ENCODE measurements around the gene WDR36. TPM values are rescaled to one million over a fixed set of nuclear protein-coding genes. Genes with fewer than 3 reads are reported as not detected.

Gene WDR36
- total RNA-seq, 1 donor from 2014 or later = 27.5 TPM

DNA sequence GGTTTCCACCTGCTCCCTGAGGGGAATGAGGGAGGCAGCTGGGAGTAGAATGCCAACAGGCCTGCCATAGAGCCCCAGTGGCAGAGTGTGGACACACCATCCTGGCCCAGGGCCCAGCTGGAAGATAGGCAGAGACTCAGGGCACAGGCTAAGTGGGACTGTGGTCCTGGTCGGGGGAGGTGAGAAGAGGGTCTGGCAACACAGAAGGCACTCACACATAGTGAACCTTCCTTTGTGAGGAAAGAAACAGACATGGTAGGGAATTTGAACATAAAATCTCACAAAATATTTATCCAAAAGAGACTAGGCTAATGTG is 41.2 kb downstream of the WDR36 start:
- no peak for DNase-seq (ENCODE audit: extremely low spot score in 2 of 2)
- intact Hi-C loops (cut with DNase I) = no loop called here

DNA sequence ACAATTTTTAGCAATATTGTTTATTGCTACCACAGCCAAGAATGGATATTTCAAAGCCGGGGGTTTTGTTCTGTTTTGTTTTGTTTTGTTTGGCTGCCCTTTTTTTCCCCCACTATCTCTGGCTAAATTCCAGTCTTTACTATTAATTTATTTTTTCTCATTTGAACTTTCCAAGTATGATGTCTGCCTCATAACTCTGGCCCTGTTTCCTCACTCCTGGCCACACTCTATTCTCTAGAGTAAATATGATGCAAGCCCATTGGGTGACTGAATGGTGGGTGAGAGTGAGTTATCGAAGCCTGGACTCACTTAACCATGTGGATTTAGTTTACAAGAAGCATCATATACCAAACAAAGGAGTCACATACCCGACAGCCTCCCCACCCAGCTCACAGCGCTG is 41.9 kb downstream of the WDR36 start:
- H3K27ac ChIP-seq = no peak overlapping the region
- H3K4me1 ChIP-seq = no peaks in the 10 kb centered on the region
- no peaks in the 10 kb centered on the region for H3K36me3 ChIP-seq
- no peaks in the 10 kb centered on the region for H3K9me3 ChIP-seq
- no peaks in the 10 kb centered on the region for H3K27me3 ChIP-seq
- DNase-seq (ENCODE audit: extremely low spot score in 2 of 2) = no peak
- no peak overlapping the region for H3K4me3 ChIP-seq
- TF ChIP-seq POLR2AphosphoS5 (IDR thresholded peaks at IDR 0.05; ENCODE audit: insufficient read depth in 1 of 2, low read depth in 1 of 2) (no peak), POLR2A (IDR thresholded peaks at IDR 0.05) (no peak)
- TF ChIP-seq, protein P1, sequence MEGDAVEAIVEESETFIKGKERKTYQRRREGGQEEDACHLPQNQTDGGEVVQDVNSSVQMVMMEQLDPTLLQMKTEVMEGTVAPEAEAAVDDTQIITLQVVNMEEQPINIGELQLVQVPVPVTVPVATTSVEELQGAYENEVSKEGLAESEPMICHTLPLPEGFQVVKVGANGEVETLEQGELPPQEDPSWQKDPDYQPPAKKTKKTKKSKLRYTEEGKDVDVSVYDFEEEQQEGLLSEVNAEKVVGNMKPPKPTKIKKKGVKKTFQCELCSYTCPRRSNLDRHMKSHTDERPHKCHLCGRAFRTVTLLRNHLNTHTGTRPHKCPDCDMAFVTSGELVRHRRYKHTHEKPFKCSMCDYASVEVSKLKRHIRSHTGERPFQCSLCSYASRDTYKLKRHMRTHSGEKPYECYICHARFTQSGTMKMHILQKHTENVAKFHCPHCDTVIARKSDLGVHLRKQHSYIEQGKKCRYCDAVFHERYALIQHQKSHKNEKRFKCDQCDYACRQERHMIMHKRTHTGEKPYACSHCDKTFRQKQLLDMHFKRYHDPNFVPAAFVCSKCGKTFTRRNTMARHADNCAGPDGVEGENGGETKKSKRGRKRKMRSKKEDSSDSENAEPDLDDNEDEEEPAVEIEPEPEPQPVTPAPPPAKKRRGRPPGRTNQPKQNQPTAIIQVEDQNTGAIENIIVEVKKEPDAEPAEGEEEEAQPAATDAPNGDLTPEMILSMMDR (IDR thresholded peaks at IDR 0.05) = no peak
- intact Hi-C loops (cut with DNase I) = no loop called here

More for the DNA sequence above, 41.2 kb downstream of the WDR36 start:
- Histone ChIP-seq H3K36me3 (no peaks in the 10 kb centered on the region), H3K4me1 (no peaks in the 10 kb centered on the region), H3K27me3 (no peaks in the 10 kb centered on the region), H3K27ac (no peak overlapping the region), H3K4me3 (no peak overlapping the region), H3K9me3 (no peaks in the 10 kb centered on the region)
- TF ChIP-seq POLR2A (IDR thresholded peaks at IDR 0.05) = no peak
- TF ChIP-seq, protein P1 (IDR thresholded peaks at IDR 0.05) = no peak
- no peak for TF ChIP-seq POLR2AphosphoS5 (IDR thresholded peaks at IDR 0.05; ENCODE audit: insufficient read depth in 1 of 2, low read depth in 1 of 2)

DNA sequence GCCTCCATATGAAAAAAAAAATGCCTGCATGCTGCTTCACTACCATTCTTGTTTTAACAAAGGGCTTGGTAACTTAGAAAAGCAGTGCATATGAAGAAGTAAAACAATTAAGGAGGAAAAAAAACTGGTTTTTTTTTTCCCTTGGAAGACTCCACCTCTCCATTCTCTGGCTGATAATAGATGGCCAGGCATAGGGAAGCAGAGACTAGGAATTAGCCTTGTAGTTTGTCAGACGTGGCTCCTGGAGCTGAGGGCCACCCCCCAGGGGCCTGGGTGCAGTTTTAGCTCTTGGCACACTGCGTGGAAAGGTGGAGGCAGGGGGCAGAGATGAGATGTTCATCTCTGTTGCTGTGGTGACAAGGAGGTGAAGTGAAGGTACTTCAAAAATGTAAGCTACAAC is 42.7 kb downstream of the WDR36 start:
- Histone ChIP-seq H3K4me1 (no peaks in the 10 kb centered on the region), H3K9me3 (no peaks in the 10 kb centered on the region), H3K27me3 (no peaks in the 10 kb centered on the region), H3K36me3 (no peaks in the 10 kb centered on the region), H3K27ac (no peak overlapping the region), H3K4me3 (no peak overlapping the region)
- no peak for DNase-seq (ENCODE audit: extremely low spot score in 2 of 2)
- TF ChIP-seq POLR2AphosphoS5 (IDR thresholded peaks at IDR 0.05; ENCODE audit: insufficient read depth in 1 of 2, low read depth in 1 of 2) = no peak
- TF ChIP-seq, protein P1 (IDR thresholded peaks at IDR 0.05) = no peak
- TF ChIP-seq POLR2A (IDR thresholded peaks at IDR 0.05) = no peak
- intact Hi-C loops (cut with DNase I) = no loop called here

DNA sequence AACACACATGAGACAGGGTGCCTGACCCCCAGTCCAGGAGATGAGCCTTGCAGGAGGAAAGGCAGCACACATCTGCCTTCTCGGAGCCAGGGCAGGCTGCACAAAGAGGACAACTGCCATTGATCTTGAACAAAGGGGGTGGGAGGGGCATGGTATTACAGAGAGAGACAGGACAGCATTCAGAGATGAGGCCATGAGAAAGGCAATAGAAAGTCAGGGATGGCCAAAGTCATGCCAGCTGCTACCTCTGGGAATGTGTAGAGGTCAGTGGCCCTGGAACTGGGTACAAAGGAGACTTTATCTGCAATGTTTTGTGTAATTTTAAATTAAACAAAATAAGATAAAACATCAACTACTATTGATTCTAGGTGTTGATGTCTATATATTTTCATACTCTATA is 43.2 kb downstream of the WDR36 start:
- intact Hi-C loops (cut with DNase I) = no loop called here
- Histone ChIP-seq H3K27me3 (no peaks in the 10 kb centered on the region), H3K27ac (no peak overlapping the region), H3K4me1 (no peaks in the 10 kb centered on the region), H3K4me3 (no peak overlapping the region), H3K36me3 (no peaks in the 10 kb centered on the region), H3K9me3 (no peaks in the 10 kb centered on the region)
- no peak for DNase-seq (ENCODE audit: extremely low spot score in 2 of 2)
- TF ChIP-seq, protein P1 (IDR thresholded peaks at IDR 0.05) = no peak
- TF ChIP-seq POLR2A (IDR thresholded peaks at IDR 0.05) = no peak
- no peak for TF ChIP-seq POLR2AphosphoS5 (IDR thresholded peaks at IDR 0.05; ENCODE audit: insufficient read depth in 1 of 2, low read depth in 1 of 2)

DNA sequence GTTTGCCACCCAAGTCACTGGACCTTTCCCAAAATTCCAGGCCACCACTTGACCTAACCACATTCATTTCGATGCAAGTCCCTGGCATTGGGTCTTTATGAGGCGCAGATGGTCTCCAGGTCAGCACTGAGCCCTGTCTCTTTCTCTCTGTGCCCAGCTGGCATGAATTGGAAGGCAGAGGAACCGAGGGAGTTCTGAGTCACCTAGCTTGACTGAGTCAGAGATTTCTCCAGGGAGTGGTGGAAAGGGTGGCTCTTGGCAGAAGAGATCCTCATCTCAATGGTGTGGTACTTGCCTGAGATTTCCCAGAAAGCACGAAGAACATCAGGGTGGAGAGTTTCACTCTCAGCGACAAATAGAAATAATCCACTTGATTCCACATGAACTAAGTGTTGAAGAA is 43.8 kb downstream of the WDR36 start:
- Histone ChIP-seq H3K36me3 (no peaks in the 10 kb centered on the region), H3K4me3 (no peak overlapping the region), H3K9me3 (no peaks in the 10 kb centered on the region), H3K4me1 (no peaks in the 10 kb centered on the region), H3K27me3 (no peaks in the 10 kb centered on the region), H3K27ac (no peak overlapping the region)
- TF ChIP-seq, protein P1 (IDR thresholded peaks at IDR 0.05) = no peak
- TF ChIP-seq POLR2AphosphoS5 (IDR thresholded peaks at IDR 0.05; ENCODE audit: insufficient read depth in 1 of 2, low read depth in 1 of 2) = no peak
- no peak for TF ChIP-seq POLR2A (IDR thresholded peaks at IDR 0.05)
- intact Hi-C loops (cut with DNase I) = no loop called here
- DNase-seq (ENCODE audit: extremely low spot score in 2 of 2) = no peak

All from vagina (tissue), 2 donors.